Uterus (tissue), 2 donors: ENCODE results near the gene KCNJ18.

Experiments used
- CTCF ChIP-seq, 4 experiments: fragments of 200-600 bp in 2 of 4; fragments of 450-650 bp in 2 of 4; sonication (generic) in 2 of 4; IDR thresholded peaks; one replicate each; pipeline ENCODE4 v1.5.1; 2016 to 2019; ENCODE audit warnings: antibody characterized with exemption in 4 of 4, mild to moderate bottlenecking in 2 of 4, moderate library complexity in 1 of 4
- POLR2A ChIP-seq, 2 donors: fragments of 450-650 bp; IDR thresholded peaks; one replicate each; pipeline ENCODE4 v1.6.1; 2016; ENCODE audit warnings: antibody characterized with exemption in 2 of 2, mild to moderate bottlenecking in 1 of 2, moderate library complexity in 1 of 2

GRCh38 chr17:21676281-21677111 is 15.8 kb upstream of the KCNJ18 start:
- TF ChIP-seq CTCF (IDR thresholded peaks at IDR 0.05) (no peak), POLR2A (IDR thresholded peaks at IDR 0.05) (no peak)
